Neural cell (in vitro differentiated cells): ENCODE measurements around the gene ABHD11. TPM values are rescaled to one million over a fixed set of nuclear protein-coding genes. Genes with fewer than 3 reads are reported as not detected.

Experiments
- H2AFZ ChIP-seq: fragments of 200-600, 300-800 bp; sonication (generic), shearing (Covaris generic); 2 replicates; pipeline ENCODE4 v1.6.0; 2014; ENCODE audit warnings: low read depth, mild to moderate bottlenecking, antibody characterized with exemption, low read length, moderate library complexity
- H3F3A ChIP-seq: fragments of 200-600 bp; shearing (Covaris generic); 2 replicates; pipeline ENCODE4 v1.6.1; 2016; ENCODE audit warnings: mild to moderate bottlenecking, moderate library complexity, mixed read lengths, antibody characterized with exemption, low read length; ENCODE audit not compliant: insufficient read depth, poor library complexity, severe bottlenecking
- H3K27ac ChIP-seq: fragments of 200-600, 300-800 bp; sonication (generic), shearing (Covaris generic); 2 replicates; pipeline ENCODE4 v1.5.1; 2014; ENCODE audit warnings: mild to moderate bottlenecking, low read length, moderate library complexity
- H3K27me3 ChIP-seq: fragments of 300-800, 200-600 bp; sonication (generic), shearing (Covaris generic); 2 replicates; pipeline ENCODE4 v1.6.0; 2014; ENCODE audit warnings: mild to moderate bottlenecking, low read depth, low read length, moderate library complexity; ENCODE audit not compliant: insufficient read depth
- H3K36me3 ChIP-seq: fragments of 300-800, 200-600 bp; sonication (generic), shearing (Covaris generic); 2 replicates; pipeline ENCODE4 v1.5.1; 2014; ENCODE audit warnings: mild to moderate bottlenecking, antibody characterized with exemption, low read length, moderate library complexity; ENCODE audit not compliant: insufficient read depth
- H3K4me2 ChIP-seq: fragments of 300-800, 200-600 bp; sonication (generic), shearing (Covaris generic); 2 replicates; pipeline ENCODE4 v1.6.0; 2014; ENCODE audit warnings: mild to moderate bottlenecking, low read length
- H3K4me3 ChIP-seq: fragments of 300-800, 200-600 bp; sonication (generic), shearing (Covaris generic); 2 replicates; pipeline ENCODE4 v1.5.1; 2014; ENCODE audit warnings: mild to moderate bottlenecking, low read length, moderate library complexity
- H3K79me2 ChIP-seq: fragments of 200-600 bp; shearing (Covaris generic); replicated peaks from 2 replicates; pipeline ENCODE4 v1.6.0; 2014; ENCODE audit warnings: mild to moderate bottlenecking, low read length, moderate library complexity; ENCODE audit not compliant: insufficient read depth
- H3K9ac ChIP-seq: fragments of 300-800, 200-600 bp; sonication (generic), shearing (Covaris generic); 2 replicates; pipeline ENCODE4 v1.6.1; 2016; ENCODE audit warnings: mild to moderate bottlenecking, low read length, mixed read lengths
- H3K9me2 ChIP-seq: fragments of 200-600 bp; shearing (Covaris generic); 2 replicates; pipeline ENCODE4 v1.6.1; 2016; ENCODE audit warnings: mild to moderate bottlenecking, low read length, mixed read lengths; ENCODE audit not compliant: insufficient read depth
- H3K9me3 ChIP-seq: fragments of 200-600, 300-800 bp; sonication (generic), shearing (Covaris generic); 2 replicates; pipeline ENCODE4 v1.6.1; 2016; ENCODE audit warnings: mild to moderate bottlenecking, mixed run types, low read length, moderate library complexity, mixed read lengths
- H4K20me1 ChIP-seq: fragments of 200-600 bp; shearing (Covaris generic); 2 replicates; pipeline ENCODE4 v1.6.1; 2016; ENCODE audit warnings: mild to moderate bottlenecking, mixed run types; ENCODE audit not compliant: insufficient read depth
- CTCF ChIP-seq: fragments of 450-650 bp; IDR thresholded peaks from 2 replicates; pipeline ENCODE4 v1.5.1; 2014; ENCODE audit warnings: antibody characterized with exemption, mild to moderate bottlenecking, moderate library complexity; ENCODE audit not compliant: poor library complexity, severe bottlenecking
- EP300 ChIP-seq: fragments of 450-650 bp; conservative IDR thresholded peaks from 2 replicates; pipeline ENCODE4 v1.6.1; 2014; ENCODE audit warnings: antibody characterized with exemption, mild to moderate bottlenecking, moderate library complexity; ENCODE audit not compliant: poor library complexity, severe bottlenecking
- EZH2 ChIP-seq: fragments of 200-600, 300-800 bp; shearing (Covaris generic), sonication (generic); IDR thresholded peaks from 2 replicates; pipeline ENCODE4 v1.6.1; 2014; ENCODE audit warnings: antibody characterized with exemption, low read length, borderline replicate concordance, mild to moderate bottlenecking; ENCODE audit not compliant: insufficient read depth, poor library complexity, severe bottlenecking
- MXI1 ChIP-seq: fragments of 450-650 bp; conservative IDR thresholded peaks from 2 replicates; pipeline ENCODE4 v1.6.1; 2014; ENCODE audit warnings: antibody characterized with exemption, mild to moderate bottlenecking; ENCODE audit not compliant: poor library complexity, severe bottlenecking
- POLR2AphosphoS5 ChIP-seq: IDR thresholded peaks from 2 replicates; pipeline ENCODE4 v1.6.1; 2012
- RAD21 ChIP-seq: fragments of 450-650 bp; conservative IDR thresholded peaks from 2 replicates; pipeline ENCODE4 v1.6.1; 2014; ENCODE audit warnings: antibody characterized with exemption, mild to moderate bottlenecking, moderate library complexity
- REST ChIP-seq: IDR thresholded peaks from 2 replicates; pipeline ENCODE4 v1.6.1; 2012; ENCODE audit warnings: borderline replicate concordance
- SMC3 ChIP-seq: fragments of 450-650 bp; conservative IDR thresholded peaks from 2 replicates; pipeline ENCODE4 v1.6.1; 2014; ENCODE audit warnings: antibody characterized with exemption, mild to moderate bottlenecking, moderate library complexity; ENCODE audit not compliant: poor library complexity
- TAF1 ChIP-seq: IDR thresholded peaks from 2 replicates; pipeline ENCODE4 v1.6.1; 2012; ENCODE audit warnings: low read depth
- polyA plus RNA-seq: library from polyadenylated mRNA; depleted of rRNA; stranded (reverse); fragments of >200 nt; gene quantifications from 2 replicates; pipeline ENCODE4 v1.2.3, GENCODE V29; 2014

ABHD11 gene
- polyA plus RNA-seq, 1 donor from 2014 or later = 26.0 TPM

- H3F3A ChIP-seq = no peaks in the 10 kb centered on the region
- no peak for TF ChIP-seq EZH2
- TF ChIP-seq RAD21 = no peak
- TF ChIP-seq POLR2AphosphoS5 = no peak
- TF ChIP-seq REST = no peak
- TF ChIP-seq TAF1 = no peak
- TF ChIP-seq EP300 = no peak
- TF ChIP-seq SMC3 = no peak
- no peak for TF ChIP-seq CTCF
- TF ChIP-seq MXI1 = no peak
- no peaks in the 10 kb centered on the region for H3K9me2 ChIP-seq
- H3K79me2 ChIP-seq = no peaks in the 10 kb centered on the region
- no peak overlapping the region for H3K9ac ChIP-seq
- H3K4me2 ChIP-seq = no peak overlapping the region
- H3K27ac ChIP-seq = no peak overlapping the region
- no peak overlapping the region for H3K4me3 ChIP-seq
- no peaks in the 10 kb centered on the region for H3K9me3 ChIP-seq
- no peaks in the 10 kb centered on the region for H3K36me3 ChIP-seq
- no peaks in the 10 kb centered on the region for H3K27me3 ChIP-seq
- H4K20me1 ChIP-seq = no peaks in the 10 kb centered on the region
- no peak overlapping the region for H2AFZ ChIP-seq
These were observed 23.5 kb upstream of the ABHD11 start for GRCh38 chr7:73761854-73762658.

GRCh38 chr7:73758581-73759138, 20.1 kb upstream of the ABHD11 start:
- Histone ChIP-seq H3K9ac (no peak overlapping the region), H3K79me2 (no peaks in the 10 kb centered on the region)
- TF ChIP-seq SMC3 (no peak), EZH2 (no peak), REST (no peak), TAF1 (no peak), MXI1 (no peak), RAD21 (no peak), POLR2AphosphoS5 (no peak), EP300 (no peak), CTCF (no peak)

More at GRCh38 chr7:73758581-73759138, 20.1 kb upstream of the ABHD11 start:
- H3K9me2 ChIP-seq = no peaks in the 10 kb centered on the region
- no peaks in the 10 kb centered on the region for H3K36me3 ChIP-seq
- H3K9me3 ChIP-seq = no peaks in the 10 kb centered on the region
- H2AFZ ChIP-seq = no peak overlapping the region
- no peak overlapping the region for H3K4me3 ChIP-seq
- no peak overlapping the region for H3K27ac ChIP-seq
- no peak overlapping the region for H3K4me2 ChIP-seq
- no peaks in the 10 kb centered on the region for H3F3A ChIP-seq
- H4K20me1 ChIP-seq = no peaks in the 10 kb centered on the region
- no peaks in the 10 kb centered on the region for H3K27me3 ChIP-seq
